ENCODE measurements around the gene NUSAP1.
"Not testable (repeated sequence)": the region's sequence is repeated elsewhere in the genome, so short reads cannot be mapped to it uniquely, and the experiment has no call there.

The NUSAP1 gene

DNA sequence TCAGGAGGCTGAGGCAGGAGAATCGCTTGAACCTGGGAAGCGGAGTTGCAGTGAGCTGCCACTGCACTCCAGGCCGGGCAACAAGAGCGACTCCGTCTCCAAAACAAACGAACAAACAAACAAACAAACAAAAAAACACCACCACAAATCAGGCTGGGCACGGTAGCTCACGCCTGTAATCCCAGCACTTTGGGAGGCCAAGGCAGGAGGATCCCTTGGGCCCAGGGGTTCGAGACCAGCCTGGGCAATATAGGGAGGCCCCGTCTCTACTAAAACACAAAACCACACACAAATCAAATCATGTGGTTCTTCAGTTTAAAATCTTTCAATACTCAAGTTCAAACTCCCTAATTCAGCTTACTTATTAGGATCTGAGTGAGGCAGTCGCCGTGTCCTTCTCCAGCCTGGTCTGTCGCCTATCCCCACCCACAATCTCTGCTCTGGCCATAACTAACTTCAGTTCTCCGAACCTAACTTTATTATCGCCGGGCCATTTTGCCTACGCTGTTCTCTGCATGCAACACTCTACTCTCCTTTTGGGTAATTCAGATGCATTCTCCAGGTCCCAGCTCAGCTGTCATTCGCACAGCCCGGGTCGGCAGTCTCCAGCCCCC lies 83.6 kb downstream of the NUSAP1 start:
- DNase-seq, result no peak

GRCh38 chr15:41416742-41417417 lies 84.2 kb downstream of the NUSAP1 start, which contains the start of gene RTF1:
TSS of gene RTF1 (plus strand) at chr15:41417095. CDS start at chr15:41417116, 21 bp downstream.
- DNase-seq, result peak; percentile 77 to 79

GRCh38 chr15:41417418-41418195 lies 84.9 kb downstream of the NUSAP1 start:
- no peak for DNase-seq

GRCh38 chr15:41423979-41424659 lies 91.4 kb downstream of the NUSAP1 start:
- DNase-seq, result no peak

- DNase-seq, result no peak
These were observed 92.1 kb downstream of the NUSAP1 start for GRCh38 chr15:41424809-41425208.

DNA sequence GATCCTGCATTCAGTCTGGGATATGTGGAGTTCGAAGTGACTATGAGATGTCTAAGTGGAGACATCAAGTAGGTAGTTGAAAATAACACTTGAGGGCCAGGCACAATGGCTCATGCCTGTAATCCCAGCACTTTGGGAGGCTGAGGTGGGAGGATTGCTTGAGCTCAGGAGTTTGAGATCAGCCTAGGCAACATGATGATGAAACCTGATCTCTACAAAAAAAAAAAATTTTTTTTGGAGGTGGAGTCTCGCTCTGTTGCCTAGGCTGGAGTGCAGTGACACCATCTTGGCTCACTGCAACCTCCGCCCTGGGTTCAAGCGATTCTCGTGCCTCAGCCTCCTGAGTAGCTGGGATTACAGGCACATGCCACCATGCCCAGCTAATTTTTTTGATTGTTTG lies 93.2 kb downstream of the NUSAP1 start:
- not testable (repeated sequence) for DNase-seq

GRCh38 chr15:41429003-41429890 lies 96.6 kb downstream of the NUSAP1 start:
- no peak for DNase-seq
